B cell (primary cell): Measurements from ENCODE around the gene RNASET2. TPM values are rescaled to one million over a fixed set of nuclear protein-coding genes. Genes with fewer than 3 reads are reported as not detected.

Source experiments
- ATAC-seq: fragments of 200-7000 bp; cut with Tn5 transposase; one replicate; pipeline ENCODE4 v1.10.0; 2021; ENCODE audit warnings: low read depth, mild to moderate bottlenecking, moderate number of reproducible peaks, moderate library complexity
- CTCF ChIA-PET: fragments of 350-600 bp; sonication (Branson Sonifier 250); formaldehyde crosslinking; loops from one replicate; lab custom pipeline; 2021; ENCODE audit warnings: antibody characterized with exemption, inconsistent platforms; lab: Charles Lee
- POLR2A ChIA-PET: fragments of 350-600 bp; sonication (Branson Sonifier 250); formaldehyde crosslinking; loops from one replicate; lab custom pipeline; 2021; ENCODE audit warnings: antibody characterized with exemption; lab: Charles Lee
- DNase-seq: peaks from one replicate; pipeline ENCODE4 v3.0.0; 2013
- H2AFZ ChIP-seq: 2 replicates; pipeline ENCODE4 v1.6.1; 2012; ENCODE audit warnings: mild to moderate bottlenecking, low read depth, low read length; ENCODE audit not compliant: insufficient read depth, poor library complexity, severe bottlenecking
- H3K27ac ChIP-seq, 2 donors: 1 replicate in 1 of 2; 2 replicates in 1 of 2; pipeline ENCODE4 v1.5.1; 2012 to 2013; ENCODE audit warnings: low read length in 2 of 2, mild to moderate bottlenecking in 2 of 2, moderate library complexity in 1 of 2
- H3K27me3 ChIP-seq, 4 experiments: fragments of 200-600 bp in 1 of 4; sonication (generic) in 1 of 4; replicated peaks in 1 of 4; 1 replicate in 2 of 4; 2 replicates in 2 of 4; pipeline versions ENCODE4 v1.6.1 to v1.7.0; 2013 to 2016; ENCODE audit warnings: low read length in 3 of 4, mild to moderate bottlenecking in 2 of 4, mixed read lengths in 1 of 4, moderate library complexity in 1 of 4; ENCODE audit not compliant: insufficient read depth in 4 of 4, control insufficient read depth in 3 of 4; ENCODE audit errors: control extremely low read depth in 1 of 4
- H3K36me3 ChIP-seq, 2 experiments: replicated peaks in 1 of 2; 1 replicate in 1 of 2; 2 replicates in 1 of 2; pipeline versions ENCODE4 v1.6.1 to v1.7.1; 2013; ENCODE audit warnings: low read length in 1 of 2; ENCODE audit not compliant: insufficient read depth in 2 of 2, control insufficient read depth in 1 of 2; ENCODE audit errors: control extremely low read depth in 1 of 2, extremely low read depth in 1 of 2
- H3K4me1 ChIP-seq, 2 donors: fragments of 200-600 bp in 1 of 2; sonication (generic) in 1 of 2; 1 replicate in 1 of 2; 2 replicates in 1 of 2; pipeline versions ENCODE4 v1.5.1 to v1.6.1; 2013 to 2017; ENCODE audit warnings: low read length in 2 of 2; ENCODE audit not compliant: control insufficient read depth in 2 of 2, insufficient read depth in 2 of 2
- H3K4me2 ChIP-seq: replicated peaks from 2 replicates; pipeline ENCODE3; 2012; ENCODE audit warnings: mild to moderate bottlenecking, low read depth, low read length; ENCODE audit not compliant: poor library complexity, severe bottlenecking
- H3K4me3 ChIP-seq, 5 experiments: fragments of 200-600 bp in 1 of 5; sonication (generic) in 1 of 5; 1 replicate in 3 of 5; 2 replicates in 2 of 5; pipeline versions ENCODE4 v1.5.1 to v1.7.0; 2011 to 2016; ENCODE audit warnings: low read length in 4 of 5, mild to moderate bottlenecking in 4 of 5, low read depth in 2 of 5, control low read depth in 1 of 5, moderate library complexity in 1 of 5; ENCODE audit not compliant: insufficient read depth in 1 of 5; ENCODE audit errors: control extremely low read depth in 1 of 5, extremely low read depth in 1 of 5
- H3K79me2 ChIP-seq: fragments of 200-600 bp; sonication (generic); one replicate; pipeline ENCODE4 v1.6.0; 2016; ENCODE audit warnings: low read length; ENCODE audit not compliant: control insufficient read depth, insufficient read depth
- H3K9ac ChIP-seq: fragments of 200-600 bp; sonication (generic); 2 replicates; pipeline ENCODE4 v1.6.1; 2017; ENCODE audit warnings: mild to moderate bottlenecking, low read length, moderate library complexity
- H3K9me3 ChIP-seq, 3 donors: one replicate each; pipeline versions ENCODE4 v1.6.1 to v1.7.1; 2013; ENCODE audit warnings: low read length in 2 of 3; ENCODE audit not compliant: control insufficient read depth in 2 of 3, insufficient read depth in 1 of 3; ENCODE audit errors: control extremely low read depth in 1 of 3
- H4K20me1 ChIP-seq: 2 replicates; pipeline ENCODE4 v1.6.0; 2012; ENCODE audit warnings: mild to moderate bottlenecking, low read length; ENCODE audit not compliant: insufficient read depth, control insufficient read depth, poor library complexity, severe bottlenecking
- H3K27ac Mint-ChIP-seq: one replicate; pipeline ENCODE4 v1.8.0; 2021; ENCODE audit warnings: mixed read lengths
- H3K27me3 Mint-ChIP-seq: one replicate; pipeline ENCODE4 v1.8.0; 2021; ENCODE audit warnings: mixed read lengths
- H3K4me1 Mint-ChIP-seq: one replicate; pipeline ENCODE4 v1.8.0; 2021; ENCODE audit warnings: mixed read lengths
- H3K4me3 Mint-ChIP-seq: one replicate; pipeline ENCODE4 v1.8.0; 2021; ENCODE audit warnings: mixed read lengths
- H3K9me3 Mint-ChIP-seq: one replicate; pipeline ENCODE4 v1.8.0; 2022; ENCODE audit warnings: mixed read lengths; ENCODE audit not compliant: insufficient read depth
- EZH2 ChIP-seq: IDR thresholded peaks from 2 replicates; pipeline ENCODE4 v1.6.1; 2012; ENCODE audit warnings: borderline replicate concordance, low read depth, mild to moderate bottlenecking, moderate library complexity, low read length; ENCODE audit not compliant: insufficient read depth, poor library complexity, severe bottlenecking
- WGBS: methylation state at CpG from one replicate; pipeline ENCODE4 v1.1.5; 2013; ENCODE audit warnings: missing lambda C conversion rate; ENCODE audit not compliant: insufficient coverage; 5-methylcytosine and 5-hydroxymethylcytosine counted together
- intact Hi-C: fragments of 100-400 bp; cut with micrococcal nuclease; formaldehyde crosslinking; loops from one replicate; pipeline ENCODE4 v1.10.0; 2022
- polyA plus RNA-seq: library from polyadenylated mRNA; depleted of rRNA; stranded (reverse); fragments of >200 nt; gene quantifications from 2 replicates; pipeline ENCODE4 v1.2.3, GENCODE V29; 2012
- total RNA-seq, 2 donors: library from RNA; stranded (reverse); fragments of 120-200 nt in 1 of 2; gene quantifications; 1 replicate in 1 of 2; 2 replicates in 1 of 2; pipeline versions ENCODE4 v1.2.3 to v1.2.4, GENCODE V29; 2013 to 2022
- TF ChIP-seq, protein P1 (sequence below): fragments of 200-600 bp; IDR thresholded peaks from one replicate; pipeline ENCODE4 v1.8.0; 2022; ENCODE audit warnings: antibody characterized with exemption, mild to moderate bottlenecking

Gene RNASET2
- total and polyA plus RNA-seq, 2 donors (not counting 1 experiment from before 2014, with no cell fraction given), result 293 to 330 TPM

DNA sequence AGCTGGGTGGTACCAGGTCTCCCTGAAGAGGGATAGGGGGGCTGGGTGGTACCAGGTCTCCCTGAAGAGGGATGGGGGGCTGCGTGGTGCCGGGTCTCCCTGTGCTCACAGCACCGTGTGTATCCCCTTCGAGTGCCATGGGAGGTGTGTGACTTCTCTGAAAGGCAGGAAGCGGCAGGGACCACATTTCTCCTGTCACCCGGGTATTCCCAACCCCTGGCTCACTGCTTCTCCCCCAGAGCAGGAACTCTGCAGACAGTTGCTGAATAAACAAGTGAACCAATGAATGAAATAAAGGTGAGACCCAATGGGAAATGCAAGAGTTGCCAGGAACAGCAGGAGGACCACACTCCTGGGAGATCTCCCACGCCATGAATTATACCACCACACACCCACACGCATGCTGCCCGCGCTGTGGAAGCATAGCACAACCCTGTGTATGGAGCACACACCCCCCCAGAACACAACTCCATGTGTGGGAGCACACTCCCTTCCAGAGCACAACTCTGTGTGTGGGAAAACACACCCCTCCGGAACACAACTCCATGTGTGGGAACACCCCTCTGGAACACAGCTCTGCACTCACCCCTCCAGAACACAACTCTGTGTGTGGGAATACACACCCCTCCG lies 50.7 kb downstream of the RNASET2 start:
- H3K9me3 Mint-ChIP-seq, result no peaks in the 10 kb centered on the region
- ChIA-PET POLR2A (no interaction called here), CTCF (interaction anchor here (0.7 kb wide), 1 partner anchor 45 kb away, joined by 3 read pairs; no protein-coding TSS in a partner anchor)
- 98% methylated on average over 8 of the region's 12 CpGs for WGBS
- no peaks in the 10 kb centered on the region for H3K36me3 ChIP-seq
- no peak overlapping the region for H3K27ac ChIP-seq
- ATAC-seq (no peak), DNase-seq (no peak)
- no peaks in the 10 kb centered on the region for H3K27me3 Mint-ChIP-seq
- peaks cover 28% of the 10 kb centered on the region in 2 donors for H3K4me1 ChIP-seq
- H2AFZ ChIP-seq, result no peak overlapping the region
- peaks cover 11% of the 10 kb centered on the region for H3K79me2 ChIP-seq
- no peak overlapping the region for H3K4me3 Mint-ChIP-seq
- H3K4me2 ChIP-seq, result no peak overlapping the region
- H3K27me3 ChIP-seq, result no peaks in the 10 kb centered on the region
- no peak overlapping the region for H3K4me3 ChIP-seq
- TF ChIP-seq, protein P1, sequence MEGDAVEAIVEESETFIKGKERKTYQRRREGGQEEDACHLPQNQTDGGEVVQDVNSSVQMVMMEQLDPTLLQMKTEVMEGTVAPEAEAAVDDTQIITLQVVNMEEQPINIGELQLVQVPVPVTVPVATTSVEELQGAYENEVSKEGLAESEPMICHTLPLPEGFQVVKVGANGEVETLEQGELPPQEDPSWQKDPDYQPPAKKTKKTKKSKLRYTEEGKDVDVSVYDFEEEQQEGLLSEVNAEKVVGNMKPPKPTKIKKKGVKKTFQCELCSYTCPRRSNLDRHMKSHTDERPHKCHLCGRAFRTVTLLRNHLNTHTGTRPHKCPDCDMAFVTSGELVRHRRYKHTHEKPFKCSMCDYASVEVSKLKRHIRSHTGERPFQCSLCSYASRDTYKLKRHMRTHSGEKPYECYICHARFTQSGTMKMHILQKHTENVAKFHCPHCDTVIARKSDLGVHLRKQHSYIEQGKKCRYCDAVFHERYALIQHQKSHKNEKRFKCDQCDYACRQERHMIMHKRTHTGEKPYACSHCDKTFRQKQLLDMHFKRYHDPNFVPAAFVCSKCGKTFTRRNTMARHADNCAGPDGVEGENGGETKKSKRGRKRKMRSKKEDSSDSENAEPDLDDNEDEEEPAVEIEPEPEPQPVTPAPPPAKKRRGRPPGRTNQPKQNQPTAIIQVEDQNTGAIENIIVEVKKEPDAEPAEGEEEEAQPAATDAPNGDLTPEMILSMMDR, result no peak
- no peak for TF ChIP-seq EZH2
- H3K9me3 ChIP-seq, result peaks cover 0 to 14% (median 0%) of the 10 kb centered on the region in 3 donors
- no peak overlapping the region for H3K9ac ChIP-seq
- H3K27ac Mint-ChIP-seq, result no peak overlapping the region
- peaks cover 47% of the 10 kb centered on the region for H3K4me1 Mint-ChIP-seq
- H4K20me1 ChIP-seq, result no peaks in the 10 kb centered on the region
- intact Hi-C loops, result no loop called here

- H3K4me3 ChIP-seq, result no peak overlapping the region
- no peak overlapping the region for H3K4me2 ChIP-seq
- H3K79me2 ChIP-seq, result peaks cover 11% of the 10 kb centered on the region
- peaks cover 28% of the 10 kb centered on the region in 2 donors for H3K4me1 ChIP-seq
- no peak overlapping the region for H2AFZ ChIP-seq
- no peaks in the 10 kb centered on the region for H3K27me3 Mint-ChIP-seq
- DNase-seq (no peak), ATAC-seq (no peak)
- ChIA-PET POLR2A (no interaction called here), CTCF (interaction anchor here (0.7 kb wide), 1 partner anchor 46 kb away, joined by 3 read pairs; no protein-coding TSS in a partner anchor)
- TF ChIP-seq, protein P1, result no peak
- no peak for TF ChIP-seq EZH2
- no peak overlapping the region for H3K27ac Mint-ChIP-seq
- no peaks in the 10 kb centered on the region for H4K20me1 ChIP-seq
- no peaks in the 10 kb centered on the region for H3K9me3 Mint-ChIP-seq
- no peak overlapping the region for H3K27ac ChIP-seq
- H3K36me3 ChIP-seq, result no peaks in the 10 kb centered on the region
- peaks cover 45% of the 10 kb centered on the region for H3K4me1 Mint-ChIP-seq
- intact Hi-C loops, result no loop called here
- H3K9me3 ChIP-seq, result peaks cover 0 to 20% (median 0%) of the 10 kb centered on the region in 3 donors
- peak overlapping the region; percentile 35 for H3K4me3 Mint-ChIP-seq
- 96% methylated on average over 8 of the region's 10 CpGs for WGBS
- H3K27me3 ChIP-seq, result no peaks in the 10 kb centered on the region
- no peak overlapping the region for H3K9ac ChIP-seq
These were observed 51.3 kb downstream of the RNASET2 start for GRCh38 chr6:166905013-166905412.
